OCI-LY1 (cell line): Measurements from ENCODE around the gene PFDN6.

Experiments
- H2AFZ ChIP-seq: fragments of 200-600 bp; sonication (generic), shearing (Covaris generic); 2 replicates; pipeline ENCODE4 v1.6.0; 2014; ENCODE audit warnings: antibody characterized with exemption, mild to moderate bottlenecking, low read length
- H3F3A ChIP-seq: fragments of 200-600 bp; sonication (generic), shearing (Covaris generic); 2 replicates; pipeline ENCODE4 v1.6.0; 2014; ENCODE audit warnings: mild to moderate bottlenecking, antibody characterized with exemption, low read length, moderate library complexity; ENCODE audit not compliant: insufficient read depth
- H3K27ac ChIP-seq: fragments of 200-600 bp; sonication (generic); 2 replicates; pipeline ENCODE4 v1.5.1; 2014; ENCODE audit warnings: low read length, mixed run types, mild to moderate bottlenecking, low read depth; ENCODE audit not compliant: poor library complexity, severe bottlenecking
- H3K27me3 ChIP-seq: fragments of 200-600 bp; sonication (generic); 2 replicates; pipeline ENCODE4 v1.6.0; 2014; ENCODE audit warnings: antibody characterized with exemption, mild to moderate bottlenecking, low read length, moderate library complexity; ENCODE audit not compliant: insufficient read depth
- H3K36me3 ChIP-seq: fragments of 200-600 bp; sonication (generic); 2 replicates; pipeline ENCODE4 v1.6.1; 2014; ENCODE audit warnings: mild to moderate bottlenecking, antibody characterized with exemption, low read length, moderate library complexity, mixed read lengths; ENCODE audit not compliant: insufficient read depth
- H3K4me1 ChIP-seq: fragments of 200-600 bp; sonication (generic); 2 replicates; pipeline ENCODE4 v1.5.1; 2014; ENCODE audit warnings: mild to moderate bottlenecking, low read length, moderate library complexity; ENCODE audit not compliant: insufficient read depth, severe bottlenecking
- H3K4me2 ChIP-seq: fragments of 200-600 bp; sonication (generic), shearing (Covaris generic); 2 replicates; pipeline ENCODE4 v1.6.1; 2014; ENCODE audit warnings: low read length
- H3K4me3 ChIP-seq: fragments of 200-600 bp; sonication (generic); 2 replicates; pipeline ENCODE4 v1.5.1; 2014; ENCODE audit warnings: low read length, low read depth, mild to moderate bottlenecking, mixed read lengths; ENCODE audit not compliant: poor library complexity, severe bottlenecking
- H3K79me2 ChIP-seq: fragments of 200-600 bp; shearing (Covaris generic); 2 replicates; pipeline ENCODE4 v1.6.1; 2016; ENCODE audit warnings: mixed run types, low read length, mixed read lengths; ENCODE audit not compliant: insufficient read depth
- H3K9ac ChIP-seq: fragments of 200-600 bp; sonication (generic), shearing (Covaris generic); 2 replicates; pipeline ENCODE4 v1.6.1; 2014; ENCODE audit warnings: mild to moderate bottlenecking, low read length, mixed read lengths
- H3K9me2 ChIP-seq: fragments of 200-600 bp; sonication (generic), shearing (Covaris generic); 2 replicates; pipeline ENCODE4 v1.6.1; 2014; ENCODE audit warnings: low read depth, mild to moderate bottlenecking, low read length, mixed read lengths
- H3K9me3 ChIP-seq: fragments of 200-600 bp; shearing (Covaris generic); 2 replicates; pipeline ENCODE4 v1.6.1; 2014; ENCODE audit warnings: low read length, mixed read lengths
- H4K20me1 ChIP-seq: fragments of 200-600 bp; sonication (generic), shearing (Covaris generic); 2 replicates; pipeline ENCODE4 v1.6.0; 2016; ENCODE audit warnings: mild to moderate bottlenecking, low read length; ENCODE audit not compliant: insufficient read depth
- EZH2 ChIP-seq: fragments of 200-600 bp; sonication (generic), shearing (Covaris generic); IDR thresholded peaks from 2 replicates; pipeline ENCODE4 v1.8.0; 2017; ENCODE audit warnings: borderline replicate concordance, mixed run types, mild to moderate bottlenecking, antibody characterized with exemption, low read length, moderate library complexity, mixed read lengths
- TF ChIP-seq, protein P1 (sequence below): fragments of 200-600 bp; sonication (generic), shearing (Covaris generic); IDR thresholded peaks from 2 replicates; pipeline ENCODE4 v1.5.1; 2017; ENCODE audit warnings: mild to moderate bottlenecking, antibody characterized with exemption, low read length, moderate library complexity, mixed read lengths

Gene PFDN6

DNA sequence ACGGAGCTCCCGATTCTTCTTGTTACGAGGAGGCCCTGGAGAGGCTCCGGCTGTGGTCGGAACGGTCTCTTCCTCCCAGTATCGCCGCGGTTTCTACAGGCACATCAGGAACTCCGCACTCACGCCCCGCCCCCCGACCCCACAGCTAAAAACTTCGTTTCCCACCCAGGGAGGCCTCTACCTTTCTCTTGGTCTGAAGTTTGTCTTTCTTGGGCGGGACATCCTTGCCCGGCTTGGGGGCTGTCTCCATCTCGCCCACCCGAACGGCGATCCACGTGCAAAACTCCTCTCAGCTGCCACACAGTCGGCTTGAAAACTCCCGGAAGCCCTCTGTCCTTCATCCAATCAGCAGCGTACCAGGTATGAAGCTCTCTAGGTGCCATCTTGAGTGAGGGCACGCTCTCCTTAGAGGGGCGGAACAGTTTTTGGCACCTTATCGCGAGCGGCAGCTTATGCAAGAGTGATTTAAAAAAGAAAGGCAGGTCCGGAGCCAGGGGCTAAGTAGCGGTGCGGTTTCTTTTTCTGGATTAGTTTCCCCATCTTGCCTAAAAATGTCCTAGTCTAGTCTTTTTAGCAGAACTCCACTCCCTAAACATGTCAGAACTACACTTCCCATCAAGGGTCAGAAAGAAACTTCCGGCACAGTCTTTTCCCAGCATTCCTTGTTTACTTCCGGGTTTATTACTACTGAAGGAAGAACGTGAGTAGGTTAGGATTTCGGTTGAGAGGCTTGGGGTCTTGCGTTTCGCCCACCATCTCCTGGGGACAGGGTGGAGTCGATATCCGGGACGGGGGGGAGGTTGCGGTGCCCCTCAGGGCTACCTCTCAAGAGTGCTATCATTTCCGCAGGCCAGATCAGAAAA lies at the start of gene PFDN6, which contains the start of gene WDR46:
Gene PFDN6 (plus strand): TSS at position 681 of the 863 bp plus-strand sequence. CDS start 256 bp downstream, outside the sequence.
Gene WDR46 (minus strand): TSS at position 319 of the 863 bp plus-strand sequence. CDS start 69 bp downstream, at position 250.
- TF ChIP-seq, protein P1, sequence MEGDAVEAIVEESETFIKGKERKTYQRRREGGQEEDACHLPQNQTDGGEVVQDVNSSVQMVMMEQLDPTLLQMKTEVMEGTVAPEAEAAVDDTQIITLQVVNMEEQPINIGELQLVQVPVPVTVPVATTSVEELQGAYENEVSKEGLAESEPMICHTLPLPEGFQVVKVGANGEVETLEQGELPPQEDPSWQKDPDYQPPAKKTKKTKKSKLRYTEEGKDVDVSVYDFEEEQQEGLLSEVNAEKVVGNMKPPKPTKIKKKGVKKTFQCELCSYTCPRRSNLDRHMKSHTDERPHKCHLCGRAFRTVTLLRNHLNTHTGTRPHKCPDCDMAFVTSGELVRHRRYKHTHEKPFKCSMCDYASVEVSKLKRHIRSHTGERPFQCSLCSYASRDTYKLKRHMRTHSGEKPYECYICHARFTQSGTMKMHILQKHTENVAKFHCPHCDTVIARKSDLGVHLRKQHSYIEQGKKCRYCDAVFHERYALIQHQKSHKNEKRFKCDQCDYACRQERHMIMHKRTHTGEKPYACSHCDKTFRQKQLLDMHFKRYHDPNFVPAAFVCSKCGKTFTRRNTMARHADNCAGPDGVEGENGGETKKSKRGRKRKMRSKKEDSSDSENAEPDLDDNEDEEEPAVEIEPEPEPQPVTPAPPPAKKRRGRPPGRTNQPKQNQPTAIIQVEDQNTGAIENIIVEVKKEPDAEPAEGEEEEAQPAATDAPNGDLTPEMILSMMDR, result no peak
- no peak for TF ChIP-seq EZH2
- Histone ChIP-seq H4K20me1 (no peaks in the 10 kb centered on the region), H3K9ac (peak within 1 kb of the TSS; percentile 95), H3K4me2 (peak within 1 kb of the TSS; percentile 89), H3K9me2 (no peaks in the 10 kb centered on the region), H3K4me1 (peaks cover 24% of the 10 kb centered on the region), H2AFZ (0 out of 2 replicates have a peak within 1 kb of the TSS, but pooled peaks have one; percentile 73), H3K9me3 (no peaks in the 10 kb centered on the region), H3K27ac (peak within 1 kb of the TSS; percentile 34), H3K36me3 (peaks cover 56% of the 10 kb centered on the region), H3K4me3 (peak within 1 kb of the TSS; percentile 98), H3K79me2 (peaks cover 17% of the 10 kb centered on the region), H3K27me3 (no peaks in the 10 kb centered on the region), H3F3A (no peaks in the 10 kb centered on the region; the same call in 1 of the 2 replicates)

GRCh38 chr6:33241968-33242367 lies 47.4 kb upstream of the PFDN6 start:
- no peak overlapping the region for H3K4me2 ChIP-seq
- H3K4me1 ChIP-seq, result no peaks in the 10 kb centered on the region
- no peak overlapping the region for H2AFZ ChIP-seq
- no peaks in the 10 kb centered on the region for H3K27me3 ChIP-seq
- H3K4me3 ChIP-seq, result no peak overlapping the region
- H3K27ac ChIP-seq, result no peak overlapping the region
- H3K9me2 ChIP-seq, result no peaks in the 10 kb centered on the region
- H3K79me2 ChIP-seq, result no peaks in the 10 kb centered on the region
- H3K9me3 ChIP-seq, result no peaks in the 10 kb centered on the region
- no peaks in the 10 kb centered on the region for H4K20me1 ChIP-seq
- no peaks in the 10 kb centered on the region for H3K36me3 ChIP-seq
- TF ChIP-seq EZH2, result no peak
- TF ChIP-seq, protein P1, result no peak
- no peaks in the 10 kb centered on the region for H3F3A ChIP-seq
- no peak overlapping the region for H3K9ac ChIP-seq

DNA sequence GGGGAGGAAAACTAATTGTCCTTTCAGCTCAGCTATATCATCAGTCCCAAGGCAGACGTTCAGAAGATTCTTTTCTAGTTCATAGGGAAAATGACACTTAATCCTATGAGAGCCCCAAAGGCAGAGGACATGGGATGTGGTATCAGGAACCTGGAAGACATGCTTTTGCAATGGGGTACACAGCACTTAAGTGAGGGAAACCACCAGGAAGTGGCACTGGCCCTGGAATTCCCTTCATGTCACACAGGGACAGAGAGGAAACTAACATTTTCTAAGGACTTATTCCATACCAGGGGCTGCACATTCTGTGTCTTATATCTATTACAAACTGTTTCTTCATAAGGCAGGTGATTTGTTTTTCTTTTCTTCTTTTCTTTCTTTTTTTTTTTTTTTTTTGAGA lies 45.9 kb upstream of the PFDN6 start:
- H2AFZ ChIP-seq, result no peak overlapping the region
- no peak overlapping the region for H3K9ac ChIP-seq
- H3K9me3 ChIP-seq, result no peaks in the 10 kb centered on the region
- no peak overlapping the region for H3K27ac ChIP-seq
- no peak overlapping the region for H3K4me2 ChIP-seq
- H3K79me2 ChIP-seq, result no peaks in the 10 kb centered on the region
- TF ChIP-seq, protein P1, result no peak
- no peaks in the 10 kb centered on the region for H3K9me2 ChIP-seq
- H3K4me3 ChIP-seq, result no peak overlapping the region
- H3K27me3 ChIP-seq, result no peaks in the 10 kb centered on the region
- H3K4me1 ChIP-seq, result peaks cover 7% of the 10 kb centered on the region
- no peaks in the 10 kb centered on the region for H3K36me3 ChIP-seq
- H4K20me1 ChIP-seq, result no peaks in the 10 kb centered on the region
- no peaks in the 10 kb centered on the region for H3F3A ChIP-seq
